T47D (cell line): ENCODE data around the gene MIX23.

ENCODE experiments used
- DNase-seq, 2 experiments: peaks; one replicate each; pipeline versions ENCODE4 v3.0.0 to v3.0.0-alpha.2; 2011 to 2012; ENCODE audit warnings: low read depth in 1 of 2, low spot score in 1 of 2
- JUND ChIP-seq: IDR thresholded peaks from 2 replicates; pipeline ENCODE4 v1.6.1; 2012; ENCODE audit warnings: low read depth
- in situ Hi-C: cut with HindIII; loops from 2 replicates; pipeline ENCODE4 v1.10.0; 2016; ENCODE audit warnings: low sequenced_read_pairs, low pct_unique_long_range_greater_than_20kb

MIX23 gene

DNA sequence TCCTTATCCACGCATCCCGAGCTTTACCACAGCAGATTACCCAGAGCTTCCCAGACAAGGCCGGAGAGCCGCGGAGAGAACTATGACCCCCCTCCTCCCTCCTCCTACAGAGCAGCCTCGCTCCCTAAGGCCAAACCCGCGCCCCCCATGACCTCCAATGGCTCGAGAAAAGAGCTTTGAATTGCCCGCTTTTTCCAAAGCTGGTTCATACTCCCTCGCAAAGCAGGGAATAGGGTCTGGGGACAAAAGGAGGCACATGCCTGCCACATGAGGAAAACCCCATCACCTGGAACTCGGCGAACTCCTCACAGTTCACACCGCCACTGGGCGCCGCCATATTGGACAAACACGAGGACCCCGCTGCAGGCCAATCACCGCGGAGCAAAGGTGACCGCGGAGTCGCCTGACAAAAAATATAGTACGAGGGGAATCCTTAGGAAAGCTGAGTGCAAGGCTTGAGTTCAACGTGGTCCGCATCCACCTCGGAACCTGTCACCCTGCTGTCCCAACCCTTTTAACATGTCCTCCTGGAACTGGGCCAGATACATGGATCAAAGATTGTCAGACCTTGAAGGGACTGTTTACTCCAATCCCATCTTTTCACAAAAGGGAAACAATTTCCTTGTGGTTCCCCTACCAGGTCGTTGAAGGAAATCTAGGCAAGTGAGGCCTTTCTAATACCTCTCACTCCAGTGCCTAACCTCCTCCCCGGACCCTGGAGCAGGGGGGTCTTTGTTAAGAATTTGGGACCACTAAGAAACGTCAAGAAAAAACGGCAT, at the start of gene MIX23:
MIX23 (minus strand) TSS at position 344 of the 779 bp plus-strand sequence; CDS start at position 337, 7 bp downstream.
- TF ChIP-seq JUND, result no peak

DNA sequence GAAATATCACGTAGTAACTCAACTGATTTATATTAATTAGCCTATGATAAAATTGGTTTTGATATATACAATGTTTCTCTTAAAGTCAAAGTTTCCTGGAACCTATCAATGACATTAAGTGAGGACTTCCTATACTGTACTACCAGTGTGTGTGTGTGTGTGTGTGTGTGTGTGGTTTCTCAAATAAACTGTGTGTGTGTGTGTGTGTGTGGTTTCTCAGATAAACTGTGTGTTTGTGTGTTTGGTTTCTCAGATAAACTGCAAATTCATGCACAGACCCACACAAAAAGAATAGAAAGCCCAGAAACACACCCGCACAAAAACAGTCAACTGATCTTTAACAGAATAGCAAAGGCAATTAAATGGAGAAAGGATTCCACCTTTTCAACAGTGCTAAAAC, 47.3 kb upstream of the MIX23 start:
- TF ChIP-seq JUND, result no peak
- no peak for DNase-seq
- in situ Hi-C loops, result no loop called here

More for the DNA sequence above, at the start of gene MIX23:
- peak; percentile 74 to 91 for DNase-seq
- in situ Hi-C loops, result no loop called here

DNA sequence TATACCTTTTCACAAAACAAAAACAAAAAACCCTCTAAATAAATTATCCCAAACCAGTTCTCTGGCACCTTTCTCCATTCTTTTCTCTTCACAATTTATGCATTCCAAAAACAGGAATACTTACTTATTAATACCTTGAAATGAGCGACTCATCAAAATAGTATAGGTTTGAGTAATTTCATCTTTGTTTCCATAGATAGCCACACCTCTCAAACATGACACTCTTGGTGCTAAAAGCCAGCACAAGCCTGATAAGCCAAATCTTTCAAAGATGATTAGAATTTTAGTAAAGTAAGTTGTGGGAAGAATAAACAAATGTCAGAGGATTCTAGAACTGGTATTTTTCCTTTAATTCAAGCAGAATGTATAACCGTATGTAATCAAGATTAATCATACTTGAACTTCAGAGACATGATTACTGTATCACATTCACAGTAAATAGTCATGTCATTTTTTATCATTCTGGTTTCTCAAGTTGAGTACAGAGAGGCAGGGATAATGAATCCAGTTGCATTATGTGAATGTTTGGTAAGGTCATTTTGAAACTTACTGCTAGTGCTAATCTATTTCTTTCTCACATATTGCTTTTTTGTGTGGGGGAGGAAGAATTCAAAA, 44.9 kb upstream of the MIX23 start:
- in situ Hi-C loops, result no loop called here
- no peak for TF ChIP-seq JUND
- no peak for DNase-seq

- no peak for TF ChIP-seq JUND
- no peak for DNase-seq
- in situ Hi-C loops, result no loop called here
Measured at GRCh38 chr3:122421836-122422235, 38.8 kb upstream of the MIX23 start.

- TF ChIP-seq JUND, result no peak
- in situ Hi-C loops, result no loop called here
- no peak for DNase-seq
Measured at GRCh38 chr3:122421101-122421500, 38.1 kb upstream of the MIX23 start.

DNA sequence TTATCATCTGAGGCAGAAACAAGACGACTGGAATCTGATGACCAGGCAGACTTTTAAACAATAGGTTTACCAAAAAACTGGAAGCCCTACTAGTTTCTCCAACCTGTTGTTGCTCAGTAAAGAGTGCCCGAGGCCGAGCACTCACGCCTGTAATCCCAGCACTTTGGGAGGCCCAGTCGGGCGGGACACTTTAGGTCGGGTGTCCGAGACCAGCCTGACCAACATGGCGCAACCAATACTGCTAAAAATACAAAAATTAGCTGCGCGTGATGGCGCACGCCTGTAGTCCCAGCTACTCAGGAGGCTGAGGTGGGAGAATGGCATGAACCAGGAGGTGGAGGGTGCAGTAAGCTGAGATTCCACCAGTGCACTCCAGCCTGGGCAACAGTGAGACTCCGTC, 33.9 kb upstream of the MIX23 start:
- DNase-seq, result peak in 1 of 2 experiments; percentile 2
- no peak for TF ChIP-seq JUND
- in situ Hi-C loops, result no loop called here

DNA sequence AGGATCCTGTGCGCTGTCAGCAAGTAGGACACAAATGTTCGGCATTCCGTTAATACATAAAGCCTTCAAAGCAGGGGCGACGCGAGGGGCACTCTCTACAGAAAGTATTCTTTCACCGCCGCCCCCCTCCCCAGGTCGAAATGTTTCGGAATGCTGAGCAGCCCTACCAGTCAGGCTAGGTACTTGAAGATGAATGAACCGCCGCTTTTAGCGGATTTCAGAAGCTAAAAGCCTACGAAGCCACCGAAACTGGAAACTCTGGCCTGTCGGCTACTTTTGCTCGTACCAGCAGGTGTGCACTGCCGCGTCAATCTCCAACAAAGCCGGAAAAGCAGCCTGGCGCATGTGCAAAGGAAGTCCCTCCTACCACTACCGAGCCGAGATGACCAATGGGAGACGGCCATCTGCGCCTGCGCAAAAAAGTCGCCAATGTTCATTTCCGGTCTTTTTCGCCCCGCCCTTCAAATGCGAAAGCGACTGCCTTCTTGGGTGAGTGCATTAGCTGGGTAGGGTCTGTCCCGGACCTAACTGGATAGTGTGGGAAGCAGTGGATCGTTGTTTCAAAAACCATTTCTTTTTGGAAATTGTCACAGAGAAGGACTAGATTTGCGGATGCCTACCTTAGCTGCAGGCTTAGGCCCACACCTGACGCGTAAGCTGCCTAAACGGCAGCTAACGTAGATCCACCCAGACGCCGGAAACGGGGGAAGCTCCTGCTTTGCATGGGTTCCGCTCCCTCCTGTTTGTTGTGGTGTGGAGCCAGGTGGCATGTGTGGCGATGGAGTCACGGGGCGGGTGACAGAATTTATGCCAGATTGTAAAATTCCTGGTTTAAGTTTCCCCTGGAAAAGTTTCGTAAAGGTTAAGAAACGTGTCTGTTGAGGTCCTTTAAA, 33.0 kb upstream of the MIX23 start, which contains the start of gene WDR5B:
WDR5B (minus strand) TSS at position 301 of the 893 bp plus-strand sequence. CDS start 534 bp downstream, outside the sequence.
- TF ChIP-seq JUND, result no peak
- DNase-seq, result peak; percentile 87 to 99
- in situ Hi-C loops, result no loop called here

DNA sequence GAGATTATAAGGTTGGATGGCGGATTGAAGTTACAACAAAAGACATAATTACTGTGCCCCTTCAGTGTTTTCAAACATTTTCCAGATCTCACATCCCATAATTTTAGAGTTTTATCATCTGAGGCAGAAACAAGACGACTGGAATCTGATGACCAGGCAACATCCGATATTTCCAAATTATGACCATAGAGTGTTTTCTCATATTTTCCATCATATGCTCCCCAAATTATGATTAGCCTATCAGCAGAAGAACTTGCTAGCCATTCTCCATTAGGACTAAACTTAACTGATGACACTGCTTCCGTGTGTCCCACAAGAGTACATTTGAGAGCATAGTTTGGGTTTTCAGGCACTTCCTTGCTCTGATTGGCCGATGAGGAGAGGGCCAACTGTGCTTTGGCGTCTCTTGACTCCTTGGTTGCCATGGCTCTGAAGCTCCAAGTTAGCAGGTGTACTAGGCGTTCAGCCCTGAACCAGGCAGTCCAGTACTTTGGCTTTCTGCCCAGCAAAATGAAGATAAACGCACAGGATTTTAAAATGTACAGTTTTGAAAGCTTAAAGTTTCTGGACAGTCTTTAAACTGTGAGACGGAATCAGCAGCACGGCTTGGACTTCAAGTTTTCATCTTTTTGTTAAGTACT, 32.2 kb upstream of the MIX23 start:
- DNase-seq, result peak; percentile 56 to 82
- TF ChIP-seq JUND, result no peak
- in situ Hi-C loops, result no loop called here

GRCh38 chr3:122414391-122414790, 31.4 kb upstream of the MIX23 start:
- TF ChIP-seq JUND, result no peak
- DNase-seq, result no peak
- in situ Hi-C loops, result no loop called here

DNA sequence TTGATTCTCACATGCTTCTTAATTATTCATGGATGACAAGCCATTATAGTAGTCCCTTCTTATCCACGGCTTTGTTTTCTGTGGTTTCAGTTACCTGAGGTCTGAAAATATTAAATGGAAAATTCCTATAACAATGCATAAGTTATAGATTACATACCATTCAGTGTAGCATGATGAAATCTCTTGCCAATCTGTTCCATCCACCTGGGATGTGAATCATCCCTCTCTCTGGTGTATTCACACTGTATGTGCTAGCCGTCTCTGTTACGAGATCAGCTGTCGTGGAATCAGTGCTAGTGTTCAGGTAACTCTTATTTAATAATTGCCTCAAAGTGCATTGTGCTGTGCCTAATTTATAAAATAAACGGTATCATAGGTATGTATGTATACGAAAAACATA, 27.6 kb upstream of the MIX23 start:
- TF ChIP-seq JUND, result no peak
- DNase-seq, result no peak
- in situ Hi-C loops, result no loop called here

DNA sequence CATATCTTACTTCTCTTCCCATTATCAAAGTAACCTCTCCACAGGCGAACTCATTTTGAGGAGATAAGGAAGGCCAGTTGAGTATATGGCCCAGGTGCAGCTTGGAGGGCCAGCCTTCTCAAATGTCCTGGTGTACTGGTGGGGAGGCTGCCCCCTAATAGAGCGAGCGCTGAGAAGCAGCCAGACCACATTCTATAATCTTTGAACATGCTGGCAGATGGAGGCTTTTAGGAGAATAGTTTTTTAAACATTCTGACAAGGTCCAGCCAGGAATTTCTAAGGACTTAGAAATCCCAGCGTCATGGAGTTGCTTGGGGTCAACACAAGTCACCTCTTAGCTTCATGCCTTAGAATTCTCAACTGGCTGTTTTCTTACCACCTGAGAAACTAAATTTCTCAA, 27.1 kb upstream of the MIX23 start:
- in situ Hi-C loops, result no loop called here
- TF ChIP-seq JUND, result no peak
- no peak for DNase-seq

GRCh38 chr3:122409446-122409845, 26.4 kb upstream of the MIX23 start:
- in situ Hi-C loops, result no loop called here
- TF ChIP-seq JUND, result no peak
- no peak for DNase-seq
